Stomach smooth muscle (tissue), 2 donors: ENCODE data around the gene SPAM1.

Source experiments
- H3K27ac ChIP-seq: one replicate; pipeline ENCODE4 v1.7.0; 2013; ENCODE audit warnings: mild to moderate bottlenecking, low read length, inconsistent platforms
- H3K27me3 ChIP-seq, 2 donors: one replicate each; pipeline ENCODE4 v1.7.0; 2013; ENCODE audit warnings: low read length in 2 of 2; ENCODE audit not compliant: insufficient read depth in 2 of 2, control insufficient read depth in 1 of 2
- H3K36me3 ChIP-seq, 2 donors: one replicate each; pipeline ENCODE4 v1.7.0; 2013; ENCODE audit warnings: low read length in 2 of 2; ENCODE audit not compliant: control insufficient read depth in 2 of 2, insufficient read depth in 2 of 2
- H3K4me1 ChIP-seq: one replicate; pipeline ENCODE4 v1.7.0; 2013; ENCODE audit warnings: low read length; ENCODE audit not compliant: control insufficient read depth, insufficient read depth
- H3K4me3 ChIP-seq, 2 donors: one replicate each; pipeline ENCODE4 v1.7.0; 2013; ENCODE audit warnings: low read length in 2 of 2
- H3K9ac ChIP-seq, 2 donors: one replicate each; pipeline ENCODE4 v1.7.0; 2013; ENCODE audit warnings: low read length in 2 of 2, mild to moderate bottlenecking in 1 of 2
- H3K9me3 ChIP-seq, 2 donors: one replicate each; pipeline ENCODE4 v1.7.0; 2013; ENCODE audit warnings: low read length in 2 of 2; ENCODE audit not compliant: control insufficient read depth in 2 of 2
- donor health status: healthy.
- donor health status: Pancreatic carcinoma.

Gene SPAM1

DNA sequence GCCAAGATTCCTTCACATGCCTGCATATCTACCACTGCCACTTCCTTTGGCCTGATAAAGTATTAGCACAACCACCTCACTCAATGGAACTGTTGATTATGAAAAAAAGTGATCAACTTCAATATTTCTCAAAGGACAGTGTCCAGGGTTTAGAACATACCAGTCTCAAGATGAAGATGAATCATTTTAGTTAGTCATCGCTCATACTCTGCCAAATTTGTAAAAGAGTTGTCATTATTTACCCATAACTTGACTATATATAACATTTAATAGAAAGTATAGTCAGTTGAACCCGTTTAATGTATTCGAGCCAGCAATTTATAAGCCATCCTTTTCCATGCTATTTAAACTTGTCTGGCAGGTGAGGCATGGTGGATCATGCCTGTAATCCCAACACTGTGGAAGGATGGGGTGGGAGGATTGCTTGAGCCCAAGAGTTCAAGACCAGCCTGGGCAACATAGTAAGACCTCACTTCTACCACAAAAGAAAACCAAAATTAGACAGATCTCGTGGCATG, 33.2 kb downstream of the SPAM1 start:
- H3K36me3 ChIP-seq: no peaks in the 10 kb centered on the region
- no peaks in the 10 kb centered on the region for H3K4me1 ChIP-seq
- no peak overlapping the region for H3K27ac ChIP-seq

DNA sequence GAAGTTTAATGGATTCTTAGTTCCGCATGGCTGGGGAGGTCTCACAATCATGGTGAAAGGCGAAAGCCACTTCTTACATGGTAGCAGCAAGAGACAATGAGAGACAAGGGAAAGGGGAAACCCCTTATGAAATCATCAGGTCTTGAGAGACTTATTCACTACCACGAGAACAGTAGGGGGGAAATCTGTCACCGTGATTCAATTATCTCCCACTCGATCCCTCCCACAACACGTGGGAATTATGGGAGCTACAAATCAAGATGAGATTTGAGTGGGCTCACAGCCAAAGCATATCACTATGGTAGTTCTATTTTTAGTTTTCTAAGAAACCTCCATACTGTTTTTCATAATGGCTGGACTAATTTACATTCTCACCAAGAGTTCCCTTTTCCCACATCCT, 36.7 kb downstream of the SPAM1 start:
- Histone ChIP-seq H3K27ac (no peak overlapping the region), H3K4me1 (no peaks in the 10 kb centered on the region), H3K9me3 (no peaks in the 10 kb centered on the region), H3K4me3 (no peak overlapping the region), H3K9ac (no peak overlapping the region), H3K27me3 (no peaks in the 10 kb centered on the region), H3K36me3 (no peaks in the 10 kb centered on the region)

More for the DNA sequence above, 33.2 kb downstream of the SPAM1 start:
- H3K27me3 ChIP-seq: no peaks in the 10 kb centered on the region
- H3K9me3 ChIP-seq: no peaks in the 10 kb centered on the region
- no peak overlapping the region for H3K9ac ChIP-seq
- no peak overlapping the region for H3K4me3 ChIP-seq

DNA sequence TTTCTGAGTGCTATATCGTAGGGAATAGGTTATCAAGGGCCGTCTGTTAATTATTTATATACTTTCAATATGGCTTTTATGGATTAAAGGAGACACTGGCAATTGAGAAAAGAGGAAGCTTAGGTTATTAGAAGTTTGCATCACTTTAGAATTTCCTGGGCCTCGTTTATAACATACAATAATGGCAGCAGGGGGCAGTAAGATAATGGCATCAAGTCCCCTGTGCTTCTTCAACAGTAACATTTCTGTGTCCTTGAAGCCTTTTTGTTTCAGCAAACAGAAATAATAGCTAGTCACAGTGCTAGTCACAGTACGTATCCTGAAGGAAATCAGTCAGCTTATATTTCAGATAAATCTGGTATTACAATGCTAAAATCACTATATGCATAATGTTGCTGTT, 41.9 kb downstream of the SPAM1 start:
- Histone ChIP-seq H3K9me3 (no peaks in the 10 kb centered on the region), H3K4me1 (no peaks in the 10 kb centered on the region), H3K27ac (no peak overlapping the region), H3K9ac (no peak overlapping the region), H3K27me3 (no peaks in the 10 kb centered on the region), H3K4me3 (no peak overlapping the region), H3K36me3 (no peaks in the 10 kb centered on the region)

DNA sequence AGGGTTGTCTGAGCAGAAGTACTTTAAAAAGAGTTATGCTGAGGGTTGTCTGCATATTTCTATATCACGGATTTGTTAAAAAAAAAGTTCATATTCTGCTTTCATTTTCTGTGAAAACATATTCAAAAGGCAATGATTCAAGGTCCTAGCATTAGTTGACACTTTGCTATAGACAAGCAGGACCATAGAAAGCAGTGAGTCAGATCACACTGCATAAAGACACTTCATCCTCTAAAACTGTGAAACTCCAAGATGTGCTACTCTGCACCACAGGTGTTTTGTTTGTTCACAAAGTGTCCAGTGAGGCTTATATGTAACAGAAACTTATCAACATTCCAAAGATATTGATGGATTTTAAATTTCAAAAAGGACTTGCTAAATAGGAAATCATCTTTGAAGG, 47.0 kb downstream of the SPAM1 start:
- Histone ChIP-seq H3K4me1 (no peaks in the 10 kb centered on the region), H3K27ac (no peak overlapping the region), H3K27me3 (no peaks in the 10 kb centered on the region), H3K9ac (no peak overlapping the region), H3K9me3 (no peaks in the 10 kb centered on the region), H3K4me3 (no peak overlapping the region), H3K36me3 (no peaks in the 10 kb centered on the region)

DNA sequence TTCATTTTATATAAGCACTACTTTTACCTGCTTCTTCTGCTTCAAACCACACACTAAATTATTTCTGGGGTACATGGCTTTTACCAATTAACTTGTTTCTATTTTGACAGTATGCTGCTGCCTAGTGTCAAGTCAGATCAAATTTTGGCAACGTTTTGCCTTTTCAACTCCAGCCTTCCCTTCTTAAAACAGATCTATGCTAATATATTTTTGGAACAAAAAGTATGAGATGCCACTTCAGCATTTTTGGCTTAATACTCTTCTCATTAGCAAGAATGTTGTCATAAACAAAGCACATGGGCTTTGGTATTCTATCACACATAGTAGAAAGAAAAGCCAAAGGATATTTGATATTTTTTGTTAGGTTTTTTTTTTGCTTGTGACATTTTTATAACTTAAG, 47.8 kb downstream of the SPAM1 start:
- Histone ChIP-seq H3K27me3 (no peaks in the 10 kb centered on the region), H3K9ac (no peak overlapping the region), H3K9me3 (no peaks in the 10 kb centered on the region), H3K27ac (no peak overlapping the region), H3K4me1 (no peaks in the 10 kb centered on the region), H3K36me3 (no peaks in the 10 kb centered on the region), H3K4me3 (no peak overlapping the region)

DNA sequence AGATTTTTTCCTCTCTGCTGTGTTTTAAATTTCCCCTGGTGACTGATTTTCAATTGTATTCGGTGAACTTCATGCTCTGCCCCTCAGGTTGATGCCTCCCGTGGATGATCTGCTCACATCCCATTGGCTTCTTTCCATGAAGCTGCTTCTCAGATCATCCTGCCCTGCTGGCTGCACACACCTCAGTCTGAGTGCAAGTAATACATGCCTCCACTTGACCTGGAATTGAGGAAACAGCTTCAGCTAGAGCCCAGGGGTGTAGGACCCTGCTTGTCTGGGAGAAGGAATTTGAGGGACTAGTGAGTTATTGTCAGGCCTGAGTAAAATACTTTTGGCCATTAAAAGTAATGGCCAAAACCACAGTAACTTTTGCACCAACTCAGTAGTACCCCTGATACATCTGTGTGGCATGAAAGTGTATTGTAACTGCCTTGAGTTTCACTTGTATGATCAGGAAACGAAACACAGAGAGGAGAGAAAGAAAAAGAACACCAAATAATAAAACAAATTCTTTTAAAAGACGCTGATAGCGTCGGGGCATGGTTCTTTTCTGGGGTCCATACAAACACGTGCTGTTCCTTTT, 49.4 kb downstream of the SPAM1 start:
- H3K9me3 ChIP-seq: no peaks in the 10 kb centered on the region
- H3K27ac ChIP-seq: no peak overlapping the region
- H3K36me3 ChIP-seq: no peaks in the 10 kb centered on the region
- H3K4me3 ChIP-seq: no peak overlapping the region
- H3K4me1 ChIP-seq: no peaks in the 10 kb centered on the region
- no peak overlapping the region for H3K9ac ChIP-seq
- no peaks in the 10 kb centered on the region for H3K27me3 ChIP-seq

DNA sequence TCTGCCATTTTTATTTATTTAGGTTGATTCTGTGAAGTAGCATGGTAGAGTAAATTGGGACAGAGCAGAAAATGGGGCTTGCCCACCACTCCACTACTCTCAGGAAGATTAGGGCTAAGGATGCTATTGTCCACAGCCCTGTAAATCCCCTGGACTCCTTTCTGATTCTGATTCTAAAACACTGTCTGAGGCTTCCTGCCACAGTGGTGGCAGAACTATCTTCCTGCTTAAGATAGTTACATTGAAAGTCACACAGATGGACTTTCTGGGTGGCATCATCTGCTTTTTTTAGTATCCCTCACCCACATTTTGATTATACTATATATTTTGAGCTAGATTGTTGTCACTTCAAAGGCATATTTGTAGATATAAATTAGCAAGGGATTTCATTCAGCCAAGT, 50.0 kb downstream of the SPAM1 start:
- no peaks in the 10 kb centered on the region for H3K4me1 ChIP-seq
- no peaks in the 10 kb centered on the region for H3K9me3 ChIP-seq
- no peaks in the 10 kb centered on the region for H3K36me3 ChIP-seq
- H3K27me3 ChIP-seq: no peaks in the 10 kb centered on the region
- no peak overlapping the region for H3K4me3 ChIP-seq
- H3K27ac ChIP-seq: no peak overlapping the region
- H3K9ac ChIP-seq: no peak overlapping the region

DNA sequence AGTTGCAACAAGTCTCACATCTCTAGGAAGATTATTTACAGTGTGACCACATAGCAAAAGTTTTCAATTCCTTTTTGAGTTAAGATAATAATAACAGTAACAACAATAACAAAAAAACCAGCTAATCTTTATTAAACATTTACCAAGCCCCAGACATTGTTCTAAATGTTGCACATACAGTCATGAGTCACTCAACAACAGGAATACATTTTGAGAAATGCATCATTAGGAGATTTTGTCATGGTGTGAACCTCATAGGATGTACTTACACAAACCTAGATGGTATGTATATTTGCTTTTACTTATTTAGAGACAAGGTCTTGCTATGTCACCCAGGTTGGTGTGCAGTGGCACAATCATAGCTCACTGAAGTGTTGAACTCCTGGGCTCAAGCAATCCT, 52.0 kb downstream of the SPAM1 start:
- H3K4me1 ChIP-seq: no peaks in the 10 kb centered on the region
- H3K27me3 ChIP-seq: no peaks in the 10 kb centered on the region
- no peak overlapping the region for H3K4me3 ChIP-seq
- H3K9me3 ChIP-seq: no peaks in the 10 kb centered on the region
- no peak overlapping the region for H3K27ac ChIP-seq
- H3K9ac ChIP-seq: no peak overlapping the region
- no peaks in the 10 kb centered on the region for H3K36me3 ChIP-seq

DNA sequence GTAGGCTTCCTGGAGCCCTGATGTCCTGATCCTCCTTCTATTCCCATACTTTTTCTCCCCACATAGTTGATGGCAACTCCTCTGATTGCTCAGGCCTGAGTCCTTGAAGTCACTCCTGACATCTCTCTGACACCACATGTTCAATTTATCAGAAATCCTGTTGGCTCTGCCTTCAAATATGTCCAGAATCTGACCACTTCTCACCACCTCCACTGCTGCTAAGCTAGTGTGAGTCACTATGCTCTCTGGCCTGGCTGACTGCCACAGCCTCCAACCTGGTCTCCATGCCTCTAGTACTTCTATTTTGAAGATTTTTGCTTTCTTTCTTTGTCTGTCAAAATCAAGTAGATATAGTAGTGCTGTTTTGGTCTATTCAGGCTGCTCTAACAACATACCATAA, 54.8 kb downstream of the SPAM1 start:
- no peaks in the 10 kb centered on the region for H3K4me1 ChIP-seq
- H3K9me3 ChIP-seq: no peaks in the 10 kb centered on the region
- H3K4me3 ChIP-seq: no peak overlapping the region
- no peak overlapping the region for H3K27ac ChIP-seq
- H3K9ac ChIP-seq: no peak overlapping the region
- H3K27me3 ChIP-seq: no peaks in the 10 kb centered on the region
- H3K36me3 ChIP-seq: no peaks in the 10 kb centered on the region

DNA sequence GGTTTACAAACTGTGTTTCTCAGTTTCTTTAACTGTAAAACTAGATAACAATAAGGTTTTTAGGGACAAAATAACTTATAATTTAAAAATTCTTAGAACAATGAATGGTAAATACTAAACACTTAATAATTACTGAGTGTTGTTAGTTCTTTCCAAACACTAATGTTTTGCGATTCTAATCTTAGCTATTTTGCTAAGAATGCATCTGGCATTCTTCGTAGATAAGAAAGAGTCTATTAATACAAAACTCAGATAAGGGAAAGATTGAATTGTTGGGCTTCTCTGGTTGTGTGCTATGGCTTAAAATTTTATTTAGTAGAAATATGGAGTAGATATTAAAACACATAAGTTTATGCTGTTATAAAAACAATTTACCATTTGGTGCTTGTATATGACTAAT, 62.4 kb downstream of the SPAM1 start:
- Histone ChIP-seq H3K4me3 (no peak overlapping the region), H3K27me3 (no peaks in the 10 kb centered on the region), H3K27ac (no peak overlapping the region), H3K9me3 (no peaks in the 10 kb centered on the region), H3K4me1 (no peaks in the 10 kb centered on the region), H3K36me3 (no peaks in the 10 kb centered on the region), H3K9ac (no peak overlapping the region)

DNA sequence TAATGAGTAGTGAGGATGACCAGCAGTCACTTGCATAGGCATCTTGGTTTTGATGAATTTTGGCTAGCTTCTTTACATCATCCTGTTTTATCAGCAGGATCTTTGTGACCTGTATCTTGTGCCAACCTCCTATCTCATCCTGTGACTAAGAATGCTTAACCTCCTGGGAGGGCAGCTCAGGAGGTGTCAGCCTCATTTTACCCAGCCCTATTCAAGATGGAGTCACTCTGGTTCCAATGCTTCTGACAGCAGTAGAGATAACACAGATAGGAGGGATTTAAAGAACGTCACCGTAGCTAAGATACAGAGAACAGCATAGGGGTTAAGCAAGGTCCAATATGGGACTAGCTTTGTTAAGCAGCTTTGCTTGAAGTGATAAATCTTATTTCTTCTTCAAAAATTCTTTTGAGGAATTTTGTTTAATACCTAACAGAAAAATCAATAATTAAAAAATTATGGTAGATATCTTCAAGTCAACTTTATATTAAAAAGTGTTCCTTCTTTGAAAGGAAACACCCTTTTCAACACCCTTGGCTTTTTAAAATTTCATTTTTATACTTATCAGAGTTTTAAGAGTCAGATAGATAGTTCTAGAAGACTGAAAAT, 68.0 kb downstream of the SPAM1 start:
- Histone ChIP-seq H3K27ac (no peak overlapping the region), H3K4me3 (no peak overlapping the region), H3K9me3 (no peaks in the 10 kb centered on the region), H3K27me3 (no peaks in the 10 kb centered on the region), H3K4me1 (no peaks in the 10 kb centered on the region), H3K9ac (no peak overlapping the region), H3K36me3 (no peaks in the 10 kb centered on the region)
